ENCODE results near the gene MLLT11. TPM values are rescaled to one million over a fixed set of nuclear protein-coding genes. Genes with fewer than 3 reads are reported as not detected.

MLLT11 gene
- total and polyA plus RNA-seq, 2 of the 4 experiments (the other 2 are of a cell fraction) = 3.6 to 17.5 TPM

DNA sequence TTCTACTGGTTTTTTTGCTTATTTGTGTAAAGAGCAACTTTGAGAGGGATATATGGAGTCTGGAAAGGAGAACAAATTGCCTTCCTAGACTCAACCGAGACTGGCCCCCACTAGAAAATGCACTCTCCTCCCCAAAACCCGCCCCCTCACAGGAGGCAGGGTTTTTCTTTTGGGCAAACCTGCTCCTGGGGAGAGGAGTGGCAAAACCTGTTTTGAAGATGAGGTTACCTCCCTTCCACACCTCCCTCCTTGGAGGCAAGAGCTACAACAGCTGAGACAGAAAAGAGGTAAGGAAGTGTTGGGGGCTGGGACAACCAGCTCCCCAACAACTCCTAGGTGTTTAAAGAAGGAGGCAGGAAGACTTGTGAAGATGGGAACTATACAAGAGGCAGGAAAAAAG, 23.8 kb upstream of the MLLT11 start, which contains the start of gene BNIPL:
Gene BNIPL, plus strand, starts transcription at position 231 of the 400 bp plus-strand sequence. Its CDS starts 140 bp downstream, at position 371.
- no peak within 1 kb of the TSS for H3K23ac ChIP-seq (ENCODE audit: low read depth, low read length)
- no peak within 1 kb of the TSS for H3K4me2 ChIP-seq (ENCODE audit: low read depth, low read length)
- intact Hi-C loops (cut with micrococcal nuclease) = no loop called here
- no peaks in the 10 kb centered on the region for H3K4me1 ChIP-seq (ENCODE audit: control insufficient read depth, insufficient read depth, low read length)
- no TSS peak for BruUV-seq (replicated peaks)
- H3K9me3 ChIP-seq (ENCODE audit: control insufficient read depth, insufficient read depth, low read length) = no peaks in the 10 kb centered on the region
- dilution Hi-C loops (cut with HindIII; ENCODE audit: low sequenced_read_pairs, unreplicated experiment) = no loop called here
- no peak within 1 kb of the TSS for H4K5ac ChIP-seq (ENCODE audit: low read depth, low read length)
- in situ Hi-C loops (cut with MboI; ENCODE audit: low sequenced_read_pairs) = loop anchor here (10.0 kb wide), 1 partner anchor 62 kb away; the partner anchor contains the start of gene CERS2
- no peak within 1 kb of the TSS for H3K4ac ChIP-seq (ENCODE audit: low read depth, low read length)
- no CpG with 5 or more reads among the region's 2 CpGs for WGBS, 2 experiments (ENCODE audit: extremely low coverage in 2 of 2, insufficient read length in 1 of 2)
- POLR2A ChIA-PET (ENCODE audit: unreplicated experiment) = no interaction called here
- ATAC-seq (ENCODE audit: low read depth) (no peak), DNase-seq (no peak)
- H3K9ac ChIP-seq (ENCODE audit: low read depth, low read length) = no peak within 1 kb of the TSS
- no peak within 1 kb of the TSS for H4K91ac ChIP-seq (ENCODE audit: insufficient read depth, low read depth, low read length)
- CTCF ChIA-PET = interaction anchor here (0.6 kb wide), 1 partner anchor 12 kb away, joined by 3 read pairs; no protein-coding TSS in a partner anchor
- H4K20me1 ChIP-seq (ENCODE audit: insufficient read depth, low read length) = no peaks in the 10 kb centered on the region
- no peak within 1 kb of the TSS for H2BK5ac ChIP-seq (ENCODE audit: low read depth, low read length, poor library complexity, severe bottlenecking)
- H3K36me3 ChIP-seq (ENCODE audit: control insufficient read depth, insufficient read depth, low read length) = peaks cover 16% of the 10 kb centered on the region
- H3K4me3 ChIP-seq (ENCODE audit: insufficient read depth, low read depth, low read length) = no peak within 1 kb of the TSS
- no peak within 1 kb of the TSS for H4K8ac ChIP-seq (ENCODE audit: low read depth in 2 of 2, low read length in 2 of 2)
- H3K56ac ChIP-seq (ENCODE audit: extremely low read depth, insufficient read depth, low read length) = no peak within 1 kb of the TSS
- no peak within 1 kb of the TSS for H2BK20ac ChIP-seq (ENCODE audit: low read depth, low read length)
- no peak within 1 kb of the TSS for H2BK120ac ChIP-seq (ENCODE audit: low read depth, low read length)
- H2AK5ac ChIP-seq (ENCODE audit: low read depth, low read length) = no peak within 1 kb of the TSS
- TF ChIP-seq, protein P1, sequence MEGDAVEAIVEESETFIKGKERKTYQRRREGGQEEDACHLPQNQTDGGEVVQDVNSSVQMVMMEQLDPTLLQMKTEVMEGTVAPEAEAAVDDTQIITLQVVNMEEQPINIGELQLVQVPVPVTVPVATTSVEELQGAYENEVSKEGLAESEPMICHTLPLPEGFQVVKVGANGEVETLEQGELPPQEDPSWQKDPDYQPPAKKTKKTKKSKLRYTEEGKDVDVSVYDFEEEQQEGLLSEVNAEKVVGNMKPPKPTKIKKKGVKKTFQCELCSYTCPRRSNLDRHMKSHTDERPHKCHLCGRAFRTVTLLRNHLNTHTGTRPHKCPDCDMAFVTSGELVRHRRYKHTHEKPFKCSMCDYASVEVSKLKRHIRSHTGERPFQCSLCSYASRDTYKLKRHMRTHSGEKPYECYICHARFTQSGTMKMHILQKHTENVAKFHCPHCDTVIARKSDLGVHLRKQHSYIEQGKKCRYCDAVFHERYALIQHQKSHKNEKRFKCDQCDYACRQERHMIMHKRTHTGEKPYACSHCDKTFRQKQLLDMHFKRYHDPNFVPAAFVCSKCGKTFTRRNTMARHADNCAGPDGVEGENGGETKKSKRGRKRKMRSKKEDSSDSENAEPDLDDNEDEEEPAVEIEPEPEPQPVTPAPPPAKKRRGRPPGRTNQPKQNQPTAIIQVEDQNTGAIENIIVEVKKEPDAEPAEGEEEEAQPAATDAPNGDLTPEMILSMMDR (conservative IDR thresholded peaks at IDR 0.05; ENCODE audit: low read depth, low read length) = no peak
- TF ChIP-seq RCOR1 (IDR thresholded peaks at IDR 0.05; ENCODE audit: insufficient replicate concordance, low read length) (no peak), MAFK (IDR thresholded peaks at IDR 0.05; ENCODE audit: low read depth, low read length) (no peak), NFE2L2 (IDR thresholded peaks at IDR 0.05; ENCODE audit: low read depth, low read length) (no peak), POLR2A (IDR thresholded peaks at IDR 0.05; ENCODE audit: low read depth, low read length) (no peak), CHD1 (IDR thresholded peaks at IDR 0.05; ENCODE audit: low read depth, low read length) (no peak), CEBPB (IDR thresholded peaks at IDR 0.05; ENCODE audit: low read depth, low read length) (no peak), MAZ (IDR thresholded peaks at IDR 0.05; ENCODE audit: borderline replicate concordance, low read depth, low read length) (no peak), RAD21 (IDR thresholded peaks at IDR 0.05; ENCODE audit: low read length) (no peak), BHLHE40 (IDR thresholded peaks at IDR 0.05; ENCODE audit: low read depth, low read length) (no peak), FOS (IDR thresholded peaks at IDR 0.05; ENCODE audit: low read depth, low read length) (no peak), RFX5 (IDR thresholded peaks at IDR 0.05; ENCODE audit: low read depth, low read length) (no peak), SMC3 (IDR thresholded peaks at IDR 0.05; ENCODE audit: low read depth, low read length) (no peak)
- TF ChIP-seq, protein P2, sequence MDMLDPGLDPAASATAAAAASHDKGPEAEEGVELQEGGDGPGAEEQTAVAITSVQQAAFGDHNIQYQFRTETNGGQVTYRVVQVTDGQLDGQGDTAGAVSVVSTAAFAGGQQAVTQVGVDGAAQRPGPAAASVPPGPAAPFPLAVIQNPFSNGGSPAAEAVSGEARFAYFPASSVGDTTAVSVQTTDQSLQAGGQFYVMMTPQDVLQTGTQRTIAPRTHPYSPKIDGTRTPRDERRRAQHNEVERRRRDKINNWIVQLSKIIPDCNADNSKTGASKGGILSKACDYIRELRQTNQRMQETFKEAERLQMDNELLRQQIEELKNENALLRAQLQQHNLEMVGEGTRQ (IDR thresholded peaks at IDR 0.05; ENCODE audit: low read depth, low read length) = no peak
- no peak within 1 kb of the TSS for H2BK15ac ChIP-seq (ENCODE audit: low read depth, low read length)
- no peaks in the 10 kb centered on the region for H3K79me1 ChIP-seq (ENCODE audit: low read depth in 1 of 2, low read length in 2 of 2)
- no peak within 1 kb of the TSS for H3K27ac ChIP-seq (ENCODE audit: insufficient read depth, low read length)
- no peak within 1 kb of the TSS for H3K14ac ChIP-seq (replicated peaks; ENCODE audit: low read depth, low read length)
- no peaks in the 10 kb centered on the region for H3K9me1 ChIP-seq (ENCODE audit: insufficient read depth, low read length)
- H2AK9ac ChIP-seq (replicated peaks; ENCODE audit: low read depth, low read length, poor library complexity) = peak within 1 kb of the TSS; percentile 76
- no peaks in the 10 kb centered on the region for H3K27me3 ChIP-seq (ENCODE audit: control insufficient read depth, insufficient read depth, low read length)
- no peak within 1 kb of the TSS for H3K18ac ChIP-seq (ENCODE audit: low read depth, low read length)
- H2AFZ ChIP-seq (replicated peaks; ENCODE audit: low read length, poor library complexity) = no peak within 1 kb of the TSS

Data from IMR-90 (cell line).